Measurements from ENCODE around the gene SLC22A23. TPM values are rescaled to one million over a fixed set of nuclear protein-coding genes. Genes with fewer than 3 reads are reported as not detected.

SLC22A23 gene
- polyA plus RNA-seq, 4 donors, result 9.5 to 38.3 (median 15.0) TPM

DNA sequence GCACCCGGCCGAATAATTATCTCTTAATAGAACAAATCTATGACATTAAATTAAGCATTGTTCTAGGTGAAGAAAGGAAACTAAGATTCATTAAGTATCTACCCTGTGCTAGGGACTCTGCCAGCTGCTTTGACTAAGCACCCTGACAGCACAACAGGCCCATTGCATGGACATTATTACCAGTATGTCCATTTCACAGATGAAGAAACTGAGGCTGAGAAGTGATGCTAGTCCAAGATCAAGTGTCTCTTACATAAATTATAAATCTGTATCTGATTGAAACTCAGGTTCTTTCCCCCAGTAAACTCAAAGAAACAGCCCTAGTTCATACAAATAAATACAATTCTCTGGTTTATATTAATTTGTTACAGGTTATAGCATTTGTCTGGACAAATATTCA lies 31.3 kb downstream of the SLC22A23 start:
- WGBS, 3 donors, result 81 to 86% (median 86%) methylated on average over 2 of the region's 2 CpGs
- no peak overlapping the region for H3K27ac ChIP-seq (ENCODE audit: low read depth in 1 of 3, low read length in 2 of 3)
- H3K4me1 ChIP-seq (ENCODE audit: control insufficient read depth in 3 of 3, insufficient read depth in 2 of 3, low read depth in 1 of 3, low read length in 2 of 3), result peaks cover 0 to 2% (median 0%) of the 10 kb centered on the region in 3 donors
- H3K36me3 ChIP-seq (ENCODE audit: control insufficient read depth in 3 of 3, insufficient read depth in 2 of 3, low read depth in 1 of 3, low read length in 3 of 3), result peaks cover 0 to 21% (median 0%) of the 10 kb centered on the region in 3 donors
- DNase-seq (no peak), FAIRE-seq (no peak)
- no peaks in the 10 kb centered on the region for H3K27me3 ChIP-seq (ENCODE audit: control insufficient read depth in 3 of 3, insufficient read depth in 3 of 3, low read length in 3 of 3)
- no peak overlapping the region for H3K4me3 ChIP-seq (ENCODE audit: low read depth in 1 of 3, low read length in 3 of 3)
- H3K9me3 ChIP-seq (ENCODE audit: control insufficient read depth in 2 of 2, insufficient read depth in 1 of 2, low read depth in 1 of 2, low read length in 1 of 2), result no peaks in the 10 kb centered on the region

DNA sequence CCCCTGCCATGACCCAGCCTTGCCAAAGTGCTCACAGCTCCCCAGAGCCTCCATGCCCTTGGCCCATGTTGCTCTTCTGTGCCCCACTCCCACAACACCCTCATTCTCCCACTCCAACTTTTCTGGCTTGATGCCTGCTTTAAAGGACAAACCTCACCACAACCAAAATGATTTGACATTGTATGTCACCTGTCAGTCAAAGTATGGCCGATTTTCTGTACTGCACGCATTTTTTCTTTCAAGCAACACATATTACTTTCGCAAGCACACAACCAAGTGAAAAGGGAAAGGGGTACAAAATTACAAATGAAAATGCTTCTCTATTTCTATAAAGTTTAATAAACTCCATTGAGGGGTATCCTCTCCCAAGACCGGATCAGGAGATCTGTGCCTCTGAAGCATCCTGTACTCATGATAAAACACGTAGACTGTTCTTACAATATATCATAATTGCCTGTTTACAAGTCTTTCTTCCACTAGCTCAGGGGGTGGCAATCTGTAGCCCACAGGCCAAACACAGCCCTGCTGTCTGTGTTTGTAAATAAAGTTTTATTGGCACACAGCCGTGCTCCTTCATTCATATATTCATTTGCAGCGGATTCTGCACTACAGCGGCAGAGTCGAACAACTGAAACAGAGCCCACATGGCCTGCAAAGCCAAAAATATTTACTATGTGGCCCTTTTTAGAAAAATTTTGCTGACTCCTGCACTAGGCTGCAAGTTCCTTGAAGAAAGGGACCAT lies 32.5 kb downstream of the SLC22A23 start:
- Histone ChIP-seq H3K27ac (ENCODE audit: low read depth in 1 of 3, low read length in 2 of 3) (no peak overlapping the region), H3K36me3 (ENCODE audit: control insufficient read depth in 3 of 3, insufficient read depth in 2 of 3, low read depth in 1 of 3, low read length in 3 of 3) (peaks cover 0 to 16% (median 0%) of the 10 kb centered on the region in 3 donors), H3K4me1 (ENCODE audit: control insufficient read depth in 3 of 3, insufficient read depth in 2 of 3, low read depth in 1 of 3, low read length in 2 of 3) (peaks cover 0 to 8% (median 4%) of the 10 kb centered on the region in 3 donors), H3K9me3 (ENCODE audit: control insufficient read depth in 2 of 2, insufficient read depth in 1 of 2, low read depth in 1 of 2, low read length in 1 of 2) (no peaks in the 10 kb centered on the region), H3K27me3 (ENCODE audit: control insufficient read depth in 3 of 3, insufficient read depth in 3 of 3, low read length in 3 of 3) (no peaks in the 10 kb centered on the region), H3K4me3 (ENCODE audit: low read depth in 1 of 3, low read length in 3 of 3) (no peak overlapping the region)
- DNase-seq (no peak), FAIRE-seq (no peak)
- 93 to 97% (median 95%) methylated on average over 9 of the region's 9 CpGs for WGBS, 3 donors

DNA sequence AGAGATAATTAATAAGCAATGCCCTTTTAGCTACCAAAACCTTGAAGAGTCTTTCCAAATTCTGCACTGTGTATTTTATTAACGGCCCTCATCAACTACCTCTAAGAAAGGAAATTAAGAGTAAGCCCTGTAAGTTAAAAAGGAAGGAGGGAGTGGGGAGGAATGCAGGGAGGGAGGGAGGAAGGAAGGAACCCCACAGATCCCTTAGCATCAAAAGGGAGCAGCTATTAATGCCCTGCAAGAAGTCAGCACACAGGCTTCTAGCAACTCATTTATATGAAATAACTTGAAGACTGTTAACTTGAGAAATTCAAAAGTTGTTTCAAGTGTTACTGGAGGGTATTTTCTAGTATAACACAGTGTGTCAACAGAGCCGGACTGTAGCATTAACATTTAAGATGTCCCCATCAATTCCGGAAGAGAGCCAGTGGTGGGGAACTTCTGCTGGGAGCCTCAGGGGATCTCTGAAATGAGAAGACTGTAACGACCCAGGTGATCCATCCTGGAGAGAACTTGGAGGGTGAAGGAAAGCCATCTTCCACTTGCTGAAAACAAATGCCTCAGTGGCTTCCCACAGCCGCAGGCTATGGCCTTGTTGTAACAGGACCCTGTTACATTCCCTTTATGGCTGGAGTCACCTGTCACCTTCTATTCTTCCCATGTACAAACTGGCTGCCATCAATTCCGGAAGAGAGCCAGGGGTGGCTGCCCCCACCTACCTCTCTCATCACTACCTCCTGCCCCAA lies 33.2 kb downstream of the SLC22A23 start:
- FAIRE-seq, result no peak
- DNase-seq, result no peak
- H3K36me3 ChIP-seq (ENCODE audit: control insufficient read depth in 3 of 3, insufficient read depth in 2 of 3, low read depth in 1 of 3, low read length in 3 of 3), result peaks cover 0 to 16% (median 0%) of the 10 kb centered on the region in 3 donors
- WGBS, 3 donors, result 83 to 85% (median 85%) methylated on average over 6 of the region's 6 CpGs
- H3K27ac ChIP-seq (ENCODE audit: low read depth in 1 of 3, low read length in 2 of 3), result no peak overlapping the region
- H3K4me3 ChIP-seq (ENCODE audit: low read depth in 1 of 3, low read length in 3 of 3), result no peak overlapping the region
- H3K27me3 ChIP-seq (ENCODE audit: control insufficient read depth in 3 of 3, insufficient read depth in 3 of 3, low read length in 3 of 3), result no peaks in the 10 kb centered on the region
- no peaks in the 10 kb centered on the region for H3K9me3 ChIP-seq (ENCODE audit: control insufficient read depth in 2 of 2, insufficient read depth in 1 of 2, low read depth in 1 of 2, low read length in 1 of 2)
- peaks cover 0 to 15% (median 6%) of the 10 kb centered on the region in 3 donors for H3K4me1 ChIP-seq (ENCODE audit: control insufficient read depth in 3 of 3, insufficient read depth in 2 of 3, low read depth in 1 of 3, low read length in 2 of 3)

DNA sequence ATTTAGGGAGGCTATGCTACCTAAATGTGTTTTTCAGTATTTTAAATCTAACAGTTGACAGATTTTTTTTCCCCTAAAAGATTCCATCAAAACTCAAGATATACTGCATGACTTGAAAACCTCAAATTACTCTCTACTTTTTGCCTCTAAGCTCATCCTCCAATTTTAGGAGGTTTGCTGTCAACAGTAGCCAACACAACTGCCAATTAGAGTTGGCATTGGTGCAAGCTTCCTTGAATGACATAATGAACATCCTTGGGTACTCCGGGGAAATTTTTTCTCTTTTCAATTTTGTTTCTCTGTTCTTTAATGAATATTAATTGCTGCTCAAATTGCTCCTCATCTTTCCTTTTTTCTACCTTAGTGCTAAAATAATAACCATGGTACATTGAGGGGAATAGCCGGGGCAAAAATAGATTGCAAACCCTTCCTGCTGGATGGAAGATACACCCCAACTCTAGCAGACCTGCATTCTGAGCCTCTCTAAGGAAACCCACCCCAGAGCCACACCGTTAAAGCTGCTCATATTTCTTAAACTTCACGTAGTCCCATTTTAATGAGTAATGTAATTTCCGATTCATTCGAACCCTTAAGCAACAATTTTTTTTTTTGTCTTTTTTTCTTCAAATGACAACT lies 34.3 kb downstream of the SLC22A23 start:
- WGBS, 3 donors, result 89 to 94% (median 93%) methylated on average over 6 of the region's 6 CpGs
- Histone ChIP-seq H3K36me3 (ENCODE audit: control insufficient read depth in 3 of 3, insufficient read depth in 2 of 3, low read depth in 1 of 3, low read length in 3 of 3) (peaks cover 0 to 8% (median 0%) of the 10 kb centered on the region in 3 donors), H3K9me3 (ENCODE audit: control insufficient read depth in 2 of 2, insufficient read depth in 1 of 2, low read depth in 1 of 2, low read length in 1 of 2) (no peaks in the 10 kb centered on the region), H3K27ac (ENCODE audit: low read depth in 1 of 3, low read length in 2 of 3) (no peak overlapping the region), H3K27me3 (ENCODE audit: control insufficient read depth in 3 of 3, insufficient read depth in 3 of 3, low read length in 3 of 3) (peaks cover 0 to 2% (median 0%) of the 10 kb centered on the region in 3 donors), H3K4me1 (ENCODE audit: control insufficient read depth in 3 of 3, insufficient read depth in 2 of 3, low read depth in 1 of 3, low read length in 2 of 3) (peaks cover 0 to 23% (median 9%) of the 10 kb centered on the region in 3 donors), H3K4me3 (ENCODE audit: low read depth in 1 of 3, low read length in 3 of 3) (no peak overlapping the region)
- DNase-seq (no peak), FAIRE-seq (no peak)

DNA sequence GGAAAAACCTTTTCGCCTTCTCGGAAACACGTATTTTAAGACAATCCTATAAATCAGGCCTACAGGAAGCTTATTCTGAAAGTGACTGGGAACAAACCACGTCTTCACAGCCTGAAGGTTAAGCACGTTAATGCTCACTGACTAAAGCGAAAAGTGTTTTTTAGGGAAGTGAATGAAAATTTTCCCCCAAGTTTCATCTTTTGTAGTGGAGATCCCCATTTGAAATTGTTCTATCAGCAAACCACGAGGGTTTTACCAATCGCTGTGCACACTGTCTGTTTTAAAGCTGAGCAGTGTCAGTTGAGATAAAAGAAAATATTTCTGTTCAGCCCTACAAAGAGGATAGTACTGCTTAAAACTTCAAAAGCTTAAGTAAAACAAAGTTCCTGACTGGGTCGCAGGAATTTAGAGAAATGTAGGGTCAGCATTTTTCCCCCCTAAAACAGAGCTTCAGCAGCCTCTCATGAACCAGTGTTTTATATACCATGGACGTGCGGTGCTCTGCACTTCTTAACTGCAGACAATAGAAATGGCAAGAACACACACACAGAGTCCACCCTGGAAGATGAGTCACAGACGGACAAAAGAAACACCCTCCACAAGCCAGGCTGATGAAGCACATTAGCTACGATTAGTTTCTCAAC lies 34.9 kb downstream of the SLC22A23 start:
- peaks cover 0 to 2% (median 0%) of the 10 kb centered on the region in 3 donors for H3K27me3 ChIP-seq (ENCODE audit: control insufficient read depth in 3 of 3, insufficient read depth in 3 of 3, low read length in 3 of 3)
- peaks cover 0 to 23% (median 9%) of the 10 kb centered on the region in 3 donors for H3K4me1 ChIP-seq (ENCODE audit: control insufficient read depth in 3 of 3, insufficient read depth in 2 of 3, low read depth in 1 of 3, low read length in 2 of 3)
- H3K9me3 ChIP-seq (ENCODE audit: control insufficient read depth in 2 of 2, insufficient read depth in 1 of 2, low read depth in 1 of 2, low read length in 1 of 2), result no peaks in the 10 kb centered on the region
- WGBS, 3 donors, result 70 to 83% (median 78%) methylated on average over 13 of the region's 13 CpGs
- DNase-seq (no peak), FAIRE-seq (no peak)
- H3K36me3 ChIP-seq (ENCODE audit: control insufficient read depth in 3 of 3, insufficient read depth in 2 of 3, low read depth in 1 of 3, low read length in 3 of 3), result peaks cover 0 to 11% (median 0%) of the 10 kb centered on the region in 3 donors
- no peak overlapping the region for H3K27ac ChIP-seq (ENCODE audit: low read depth in 1 of 3, low read length in 2 of 3)
- no peak overlapping the region for H3K4me3 ChIP-seq (ENCODE audit: low read depth in 1 of 3, low read length in 3 of 3)

DNA sequence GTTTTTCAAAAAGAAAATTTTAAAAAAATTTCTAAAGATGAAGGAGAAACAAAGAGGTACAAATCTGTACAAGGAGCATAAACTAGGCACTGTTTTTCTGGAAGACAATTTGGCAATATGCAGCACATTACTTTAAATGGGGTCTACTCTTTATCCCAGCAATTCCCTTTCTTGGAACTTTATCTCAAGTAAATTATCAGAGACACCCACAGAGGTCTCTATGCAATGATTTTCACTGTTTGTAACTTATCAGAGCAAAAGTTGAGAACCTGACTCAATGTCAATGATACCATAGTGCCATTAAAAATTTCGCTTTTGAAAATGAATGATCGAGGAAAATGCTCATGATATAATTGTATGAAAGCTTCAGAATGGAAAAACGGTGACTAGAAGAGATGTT lies 35.7 kb downstream of the SLC22A23 start:
- 87 to 91% (median 90%) methylated on average over 3 of the region's 3 CpGs for WGBS, 3 donors
- H3K27me3 ChIP-seq (ENCODE audit: control insufficient read depth in 3 of 3, insufficient read depth in 3 of 3, low read length in 3 of 3), result peaks cover 0 to 2% (median 0%) of the 10 kb centered on the region in 3 donors
- H3K36me3 ChIP-seq (ENCODE audit: control insufficient read depth in 3 of 3, insufficient read depth in 2 of 3, low read depth in 1 of 3, low read length in 3 of 3), result peaks cover 0 to 16% (median 0%) of the 10 kb centered on the region in 3 donors
- H3K4me3 ChIP-seq (ENCODE audit: low read depth in 1 of 3, low read length in 3 of 3), result no peak overlapping the region
- H3K4me1 ChIP-seq (ENCODE audit: control insufficient read depth in 3 of 3, insufficient read depth in 2 of 3, low read depth in 1 of 3, low read length in 2 of 3), result peaks cover 0 to 23% (median 9%) of the 10 kb centered on the region in 3 donors
- no peak overlapping the region for H3K27ac ChIP-seq (ENCODE audit: low read depth in 1 of 3, low read length in 2 of 3)
- no peak for DNase-seq
- H3K9me3 ChIP-seq (ENCODE audit: control insufficient read depth in 2 of 2, insufficient read depth in 1 of 2, low read depth in 1 of 2, low read length in 1 of 2), result no peaks in the 10 kb centered on the region
- FAIRE-seq, result no peak

DNA sequence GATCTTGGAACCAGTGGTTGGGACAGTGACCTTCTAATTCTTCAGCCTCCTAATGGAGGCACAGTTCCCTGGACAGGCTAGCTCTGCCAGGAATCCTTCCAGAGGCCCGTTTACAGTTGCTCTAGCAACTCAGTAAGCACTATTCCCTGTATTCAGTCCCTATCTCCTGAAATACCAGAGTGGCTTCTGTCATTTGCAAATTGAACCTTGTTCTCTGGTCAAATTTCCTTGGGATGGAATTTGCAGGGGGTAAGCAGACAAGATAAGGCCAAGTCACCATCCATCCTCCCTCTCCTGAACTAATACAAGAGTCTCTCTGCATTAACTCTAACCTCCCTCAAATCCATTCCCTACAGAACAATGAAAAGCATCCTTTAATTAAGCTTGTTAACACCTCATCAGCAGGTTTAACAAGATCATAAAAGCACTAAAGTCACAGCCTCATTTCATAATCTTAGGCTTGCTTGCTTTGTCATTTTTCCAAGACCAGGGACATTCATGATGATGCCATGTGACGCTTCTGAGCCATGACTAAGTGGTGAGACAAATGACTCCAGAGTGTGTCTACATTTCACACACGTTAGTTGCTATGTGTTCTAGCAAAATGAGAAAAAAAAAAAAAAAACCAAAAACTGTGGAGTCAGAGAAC lies 37.1 kb downstream of the SLC22A23 start:
- DNase-seq (peak; percentile 56 to 83), FAIRE-seq (no peak)
- Histone ChIP-seq H3K36me3 (ENCODE audit: control insufficient read depth in 3 of 3, insufficient read depth in 2 of 3, low read depth in 1 of 3, low read length in 3 of 3) (peaks cover 0 to 25% (median 0%) of the 10 kb centered on the region in 3 donors), H3K27ac (ENCODE audit: low read depth in 1 of 3, low read length in 2 of 3) (peak overlapping the region in 2 of 3 donors; percentile 41 to 69), H3K9me3 (ENCODE audit: control insufficient read depth in 2 of 2, insufficient read depth in 1 of 2, low read depth in 1 of 2, low read length in 1 of 2) (no peaks in the 10 kb centered on the region), H3K4me3 (ENCODE audit: low read depth in 1 of 3, low read length in 3 of 3) (no peak overlapping the region), H3K27me3 (ENCODE audit: control insufficient read depth in 3 of 3, insufficient read depth in 3 of 3, low read length in 3 of 3) (peaks cover 0 to 2% (median 0%) of the 10 kb centered on the region in 3 donors), H3K4me1 (ENCODE audit: control insufficient read depth in 3 of 3, insufficient read depth in 2 of 3, low read depth in 1 of 3, low read length in 2 of 3) (peaks cover 0 to 27% (median 9%) of the 10 kb centered on the region in 3 donors)
- WGBS, 3 donors, result 35 to 67% (median 36%) methylated on average over 3 of the region's 3 CpGs
